ENCODE data around the gene SLC22A15.

DNA sequence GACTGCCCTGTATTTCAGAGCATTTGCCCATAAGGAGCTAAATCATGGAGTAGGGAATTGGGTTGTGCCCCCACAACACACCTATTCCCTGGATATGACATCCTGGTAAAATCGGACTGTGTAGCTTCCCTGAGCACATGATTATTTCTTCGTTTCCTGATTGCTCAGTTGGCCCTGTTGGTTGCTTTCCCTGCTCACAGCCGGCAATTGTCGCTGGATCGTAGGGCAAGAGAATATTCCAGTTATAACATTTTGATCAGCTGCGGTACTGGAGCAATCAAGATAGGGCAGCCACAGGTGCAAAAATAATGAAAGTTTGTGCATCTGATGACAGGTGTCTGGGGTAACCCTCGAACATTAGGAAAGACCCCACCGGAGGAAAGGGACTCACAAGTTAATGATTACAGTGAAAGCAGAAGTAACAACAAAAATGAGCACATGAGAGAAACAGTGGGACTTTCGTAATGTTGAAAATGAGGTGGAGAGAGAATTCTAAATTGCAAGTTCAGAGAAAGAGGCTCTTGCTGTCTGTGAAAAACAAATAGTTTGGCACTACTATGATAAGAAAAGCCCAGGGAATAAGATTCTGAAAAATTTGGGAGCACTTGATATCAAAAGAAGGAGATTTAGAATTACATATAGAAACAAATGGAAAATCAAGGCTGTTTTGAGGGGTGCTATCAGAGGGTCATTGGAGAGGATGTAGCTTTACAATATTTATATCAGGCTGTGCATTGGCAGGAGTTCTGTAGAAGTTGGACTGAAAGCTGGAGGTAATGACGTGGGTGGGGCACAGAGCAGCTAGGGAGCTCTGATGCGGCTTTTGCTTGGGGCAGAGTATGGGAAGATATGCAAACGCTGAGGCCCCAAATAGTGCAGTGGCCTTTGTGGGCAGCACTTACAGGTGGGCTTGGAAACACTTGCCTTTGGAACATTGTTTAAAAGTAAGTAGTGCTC lies 134.5 kb downstream of the SLC22A15 start, which contains the start of gene MAB21L3:
- TF ChIP-seq CTCF (optimal IDR thresholded peaks at IDR 0.05 in 1 of 3, IDR thresholded peaks at IDR 0.05 in 1 of 3, conservative IDR thresholded peaks at IDR 0.05 in 1 of 3; ENCODE audit: extremely low read depth in 1 of 3, insufficient read depth in 2 of 3, low read length in 3 of 3) (no peak), EZH2 (IDR thresholded peaks at IDR 0.05; ENCODE audit: low read length) (no peak)

All from keratinocyte (primary cell).